Keratinocyte (primary cell): Measurements from ENCODE around the gene FAM124A. TPM values are rescaled to one million over a fixed set of nuclear protein-coding genes. Genes with fewer than 3 reads are reported as not detected.
"Not testable (repeated sequence)": the region's sequence is repeated elsewhere in the genome, so short reads cannot be mapped to it uniquely, and the experiment has no call there.

Experiments used
- DNase-seq: peaks from one replicate; pipeline ENCODE4 v3.0.0-alpha.2; 2011; ENCODE audit warnings: low read depth, missing footprints, low spot score
- FAIRE-seq: peaks from 2 replicates; lab custom pipeline; 2011; peaks lifted over from hg19 to GRCh38; lab: Jason Lieb, UNC
- H2AFZ ChIP-seq: 2 replicates; pipeline ENCODE4 v1.6.0; 2012; ENCODE audit warnings: low read length, control low read depth, inconsistent platforms; ENCODE audit not compliant: control insufficient read depth
- H3K27ac ChIP-seq: 2 replicates; pipeline ENCODE4 v1.5.1; 2011; ENCODE audit warnings: low read length; ENCODE audit not compliant: control insufficient read depth, insufficient read depth
- H3K27me3 ChIP-seq: 3 replicates; pipeline ENCODE4 v1.6.0; 2011; ENCODE audit warnings: low read length; ENCODE audit not compliant: control insufficient read depth, insufficient read depth; ENCODE audit errors: extremely low read depth
- H3K36me3 ChIP-seq, 2 experiments: 2 replicates in 1 of 2; 3 replicates in 1 of 2; pipeline ENCODE4 v1.5.1; 2011; ENCODE audit warnings: low read length in 2 of 2, mild to moderate bottlenecking in 1 of 2; ENCODE audit not compliant: control insufficient read depth in 2 of 2, insufficient read depth in 2 of 2; ENCODE audit errors: extremely low read depth in 1 of 2
- H3K4me1 ChIP-seq: 3 replicates; pipeline ENCODE4 v1.5.1; 2011; ENCODE audit warnings: low read length; ENCODE audit not compliant: control insufficient read depth, insufficient read depth; ENCODE audit errors: extremely low read depth
- H3K4me2 ChIP-seq: 3 replicates; pipeline ENCODE4 v1.6.0; 2011; ENCODE audit warnings: low read depth, low read length; ENCODE audit not compliant: control insufficient read depth, insufficient read depth; ENCODE audit errors: extremely low read depth
- H3K4me3 ChIP-seq, 3 experiments: fragments of 200-600 bp in 1 of 3; sonication (generic) in 1 of 3; 2 replicates in 2 of 3; 3 replicates in 1 of 3; pipeline ENCODE4 v1.5.1; 2011 to 2016; ENCODE audit warnings: low read length in 3 of 3, mild to moderate bottlenecking in 3 of 3, control low read depth in 2 of 3, inconsistent platforms in 1 of 3, low read depth in 1 of 3, mixed read lengths in 1 of 3, mixed run types in 1 of 3, moderate library complexity in 1 of 3; ENCODE audit not compliant: control insufficient read depth in 2 of 3, insufficient read depth in 2 of 3; ENCODE audit errors: extremely low read depth in 1 of 3
- H3K79me2 ChIP-seq: 2 replicates; pipeline ENCODE4 v1.6.0; 2012; ENCODE audit warnings: low read length; ENCODE audit not compliant: control insufficient read depth, insufficient read depth
- H3K9ac ChIP-seq: 3 replicates; pipeline ENCODE4 v1.6.0; 2011; ENCODE audit warnings: low read length; ENCODE audit not compliant: control insufficient read depth, insufficient read depth; ENCODE audit errors: extremely low read depth
- H3K9me1 ChIP-seq: 3 replicates; pipeline ENCODE4 v1.6.0; 2011; ENCODE audit warnings: low read length; ENCODE audit not compliant: control insufficient read depth, insufficient read depth; ENCODE audit errors: extremely low read depth
- H3K9me3 ChIP-seq: 2 replicates; pipeline ENCODE4 v1.5.1; 2012; ENCODE audit warnings: low read depth, low read length; ENCODE audit not compliant: control insufficient read depth
- H4K20me1 ChIP-seq: 3 replicates; pipeline ENCODE4 v1.6.0; 2011; ENCODE audit warnings: low read length; ENCODE audit not compliant: control insufficient read depth, insufficient read depth; ENCODE audit errors: extremely low read depth
- CTCF ChIP-seq, 3 experiments: IDR thresholded peaks in 1 of 3; conservative IDR thresholded peaks in 1 of 3; optimal IDR thresholded peaks in 1 of 3; 2 replicates in 2 of 3; 3 replicates in 1 of 3; pipeline versions ENCODE3 to v1.5.1; 2011; ENCODE audit warnings: low read length in 3 of 3, mild to moderate bottlenecking in 3 of 3, moderate library complexity in 2 of 3, control low read depth in 1 of 3, inconsistent platforms in 1 of 3; ENCODE audit not compliant: insufficient read depth in 2 of 3; ENCODE audit errors: extremely low read depth in 1 of 3
- EZH2 ChIP-seq: IDR thresholded peaks from one replicate; pipeline ENCODE4 v1.6.1; 2012; ENCODE audit warnings: inconsistent platforms, mild to moderate bottlenecking, low read length, moderate library complexity
- dilution Hi-C: fragments of 300-500 bp; cut with MboI; formaldehyde crosslinking; loops from one replicate; pipeline ENCODE4 v1.7.0; 2020; ENCODE audit warnings: low sequenced_read_pairs; ENCODE audit not compliant: extremely low pct_ligation_motif_present
- polyA plus RNA-seq, 5 experiments: library from polyadenylated mRNA; depleted of rRNA in 3 of 5; stranded (reverse) in 3 of 5; stranded (forward) in 1 of 5; unstranded in 1 of 5; fragments of >200 nt; gene quantifications; 1 replicate in 1 of 5; 2 replicates in 3 of 5; 3 replicates in 1 of 5; pipeline versions ENCODE4 v1.2.1 to v1.2.3, GENCODE V29; 2011 to 2012; ENCODE audit warnings: missing spikeins in 2 of 5, low read depth in 1 of 5, low replicate concordance in 1 of 5

Gene FAM124A
- polyA plus RNA-seq, 1 donor (not counting 4 experiments of a cell fraction or from before 2014, with no cell fraction given), result 0.05 TPM

GRCh38 chr13:51280379-51280940, 58.3 kb downstream of the FAM124A start:
- Histone ChIP-seq H3K9me3 (no peaks in the 10 kb centered on the region), H3K9ac (no peak overlapping the region), H3K4me1 (no peaks in the 10 kb centered on the region), H4K20me1 (no peaks in the 10 kb centered on the region), H3K27me3 (peaks cover 5% of the 10 kb centered on the region), H3K79me2 (no peaks in the 10 kb centered on the region), H3K4me2 (no peak overlapping the region), H2AFZ (no peak overlapping the region), H3K36me3 (no peaks in the 10 kb centered on the region), H3K9me1 (no peaks in the 10 kb centered on the region), H3K4me3 (no peak overlapping the region), H3K27ac (no peak overlapping the region)
- no peak for DNase-seq
- dilution Hi-C loops, result no loop called here
- FAIRE-seq, result no peak
- TF ChIP-seq CTCF (optimal IDR thresholded peaks at IDR 0.05 in 1 of 3, IDR thresholded peaks at IDR 0.05 in 1 of 3, conservative IDR thresholded peaks at IDR 0.05 in 1 of 3; ENCODE audit: extremely low read depth in 1 of 3, insufficient read depth in 2 of 3, low read length in 3 of 3) (no peak), EZH2 (no peak)

GRCh38 chr13:51282322-51282721, 60.1 kb downstream of the FAM124A start:
- Histone ChIP-seq H3K27ac (no peak overlapping the region), H3K4me2 (no peak overlapping the region), H3K79me2 (no peaks in the 10 kb centered on the region), H4K20me1 (no peaks in the 10 kb centered on the region), H3K4me3 (no peak overlapping the region), H3K9me3 (no peaks in the 10 kb centered on the region), H3K36me3 (no peaks in the 10 kb centered on the region), H2AFZ (no peak overlapping the region), H3K9ac (no peak overlapping the region), H3K9me1 (no peaks in the 10 kb centered on the region), H3K27me3 (no peaks in the 10 kb centered on the region), H3K4me1 (no peaks in the 10 kb centered on the region)
- TF ChIP-seq EZH2 (no peak), CTCF (optimal IDR thresholded peaks at IDR 0.05 in 1 of 3, IDR thresholded peaks at IDR 0.05 in 1 of 3, conservative IDR thresholded peaks at IDR 0.05 in 1 of 3; ENCODE audit: extremely low read depth in 1 of 3, insufficient read depth in 2 of 3, low read length in 3 of 3) (no peak)
- dilution Hi-C loops, result no loop called here
- no peak for FAIRE-seq
- no peak for DNase-seq

DNA sequence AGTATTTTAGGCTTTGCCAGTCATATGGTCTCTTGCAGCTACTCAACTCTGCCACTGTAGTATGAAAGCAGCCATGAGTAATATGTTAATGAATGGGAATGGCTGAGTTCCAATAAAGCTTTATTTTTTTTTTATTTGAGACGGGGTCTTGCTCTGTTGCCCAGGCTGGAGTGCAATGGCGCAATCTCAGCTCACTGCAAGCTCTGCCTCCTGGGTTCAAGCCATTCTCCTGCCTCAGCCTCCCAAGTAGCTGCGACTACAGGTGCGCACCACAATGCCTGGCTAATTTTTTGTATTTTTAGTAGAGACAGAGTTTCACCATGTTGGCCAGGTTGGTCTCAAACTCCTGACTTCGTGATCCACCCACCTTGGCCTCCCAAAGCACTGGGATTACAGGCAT, 60.7 kb downstream of the FAM124A start:
- FAIRE-seq, H3K27me3 ChIP-seq: not testable (repeated sequence)

More for the DNA sequence above, 60.7 kb downstream of the FAM124A start:
- H3K9ac ChIP-seq, H3K9me1 ChIP-seq, H3K4me1 ChIP-seq, DNase-seq, H2AFZ ChIP-seq, H4K20me1 ChIP-seq, H3K79me2 ChIP-seq, H3K27ac ChIP-seq, dilution Hi-C loops, H3K4me3 ChIP-seq, H3K36me3 ChIP-seq, H3K9me3 ChIP-seq, H3K4me2 ChIP-seq: not testable (repeated sequence)
